ENCODE data around the gene CAMTA1.

CAMTA1 gene

DNA sequence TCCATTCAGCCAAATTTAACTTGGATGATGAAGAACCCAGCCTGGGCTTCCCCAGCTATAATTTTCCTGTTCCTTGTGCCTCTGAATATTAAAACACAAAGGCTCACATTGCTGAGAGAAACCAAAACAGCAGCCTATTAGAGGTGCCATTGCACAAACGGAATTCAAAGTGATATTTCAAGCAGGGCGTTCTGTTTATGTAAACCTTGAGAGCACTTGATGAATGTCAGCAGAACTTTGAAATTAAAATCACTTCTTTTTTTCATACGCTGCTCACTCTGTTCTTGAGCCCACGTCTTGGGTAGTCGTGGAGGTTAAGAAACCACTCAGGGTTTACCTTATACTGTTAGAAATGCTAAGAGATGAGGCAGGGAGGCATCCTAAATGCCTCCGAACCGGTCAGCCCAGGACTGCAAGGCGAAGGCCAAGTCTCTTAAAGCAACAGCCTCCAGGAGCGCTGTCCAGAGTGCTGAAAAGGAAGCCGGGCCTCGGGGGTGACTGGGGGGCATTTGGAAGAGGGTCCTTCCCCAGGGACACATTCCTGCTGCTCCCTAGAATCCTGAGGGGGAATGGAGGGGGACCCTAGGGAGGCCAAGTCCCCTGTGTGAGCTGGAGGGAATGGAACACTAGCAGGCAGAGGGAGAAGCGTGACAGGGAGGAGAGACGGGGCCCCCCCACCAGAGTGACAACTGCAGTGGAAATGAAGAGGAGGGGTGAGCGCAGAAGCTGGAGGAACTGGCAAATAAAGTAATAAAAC lies 831.0 kb downstream of the CAMTA1 start:
- no peak for DNase-seq (ENCODE audit: low spot score)

DNA sequence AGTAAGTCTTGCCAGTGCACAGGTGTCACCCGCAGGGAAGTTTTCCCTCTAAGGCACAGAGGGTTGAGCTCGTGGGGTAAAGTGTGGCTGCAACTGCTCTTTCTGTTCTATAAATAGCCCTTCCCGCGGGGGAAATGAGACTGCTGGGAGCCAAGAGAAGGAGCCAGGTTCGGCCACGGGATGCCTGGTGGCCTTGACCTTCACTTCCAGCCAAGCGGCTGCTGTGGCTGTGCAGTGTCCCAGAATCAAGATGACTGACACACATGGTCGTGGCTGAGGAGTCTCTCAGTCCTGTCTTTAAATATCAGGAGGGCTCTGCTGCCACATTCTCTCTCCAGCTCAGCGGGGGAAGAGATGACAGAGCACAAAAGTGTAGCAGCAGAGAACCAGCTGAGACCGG lies 831.7 kb downstream of the CAMTA1 start:
- DNase-seq (ENCODE audit: low spot score), result no peak

DNA sequence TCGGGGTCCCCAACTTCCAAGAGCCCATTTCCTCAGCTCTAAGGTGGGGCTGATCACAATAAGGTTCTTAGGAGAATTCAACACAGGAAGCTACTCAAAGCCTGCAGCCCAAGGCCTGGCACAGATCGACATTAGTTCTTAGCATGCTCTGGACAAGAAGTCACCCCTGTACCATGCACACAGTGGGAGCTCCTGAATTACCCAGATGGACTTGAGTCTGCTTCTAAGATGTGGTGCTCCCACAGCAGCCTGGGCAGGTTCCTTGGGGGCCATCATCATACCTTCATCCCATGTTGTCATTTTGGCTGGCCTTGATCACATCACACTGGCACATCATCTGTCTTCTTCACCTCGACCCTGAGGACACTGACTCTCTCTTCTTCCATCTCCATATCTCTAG lies 832.6 kb downstream of the CAMTA1 start:
- DNase-seq (ENCODE audit: low spot score), result no peak

GRCh38 chr1:7620196-7620595 lies 834.9 kb downstream of the CAMTA1 start:
- peak; percentile 55 for DNase-seq (ENCODE audit: low spot score)

- no peak for DNase-seq (ENCODE audit: low spot score)
These were observed 836.3 kb downstream of the CAMTA1 start for GRCh38 chr1:7621334-7622219.

DNA sequence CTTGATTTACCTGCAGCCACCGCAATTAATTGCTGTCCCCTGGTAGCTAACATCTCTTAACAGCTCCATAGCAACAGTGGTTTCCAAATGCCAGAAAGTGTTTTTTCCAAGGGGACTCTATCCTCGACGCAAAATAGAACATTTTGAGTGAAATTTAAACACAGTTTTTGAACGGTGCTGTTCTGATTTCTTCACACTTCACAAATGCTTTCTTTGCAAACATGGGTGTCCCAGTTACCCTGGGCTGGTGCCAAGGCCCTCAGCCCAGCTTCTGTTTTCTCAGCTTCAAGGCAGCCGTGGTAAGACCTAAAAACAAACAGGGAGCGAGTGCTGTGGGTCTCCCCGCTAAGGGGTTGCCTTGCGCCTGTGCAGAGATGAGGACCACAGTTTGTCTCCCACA lies 838.6 kb downstream of the CAMTA1 start:
- DNase-seq (ENCODE audit: low spot score), result no peak

GRCh38 chr1:7624791-7625355 lies 839.6 kb downstream of the CAMTA1 start:
- DNase-seq (ENCODE audit: low spot score), result no peak

DNA sequence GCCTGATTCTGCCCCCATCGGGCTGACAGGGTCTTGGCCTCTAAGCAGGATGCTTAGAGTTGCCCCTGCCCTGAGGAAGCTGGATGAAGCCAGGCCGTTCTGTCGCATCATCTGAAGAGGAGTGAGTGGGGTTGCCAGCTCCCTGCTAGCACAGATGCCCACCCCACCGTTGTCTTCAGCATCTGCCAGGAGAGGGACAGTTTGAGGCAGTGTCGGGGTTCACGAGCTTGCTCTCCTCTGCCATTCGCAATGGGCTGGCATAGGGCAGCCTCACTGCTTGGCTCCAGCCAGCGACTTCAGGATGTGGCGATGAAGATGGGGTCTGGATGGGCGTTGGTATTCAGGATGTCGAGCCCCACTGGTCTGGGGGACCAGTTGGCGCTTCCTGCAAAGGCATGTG lies 840.1 kb downstream of the CAMTA1 start:
- no peak for DNase-seq (ENCODE audit: low spot score)

DNA sequence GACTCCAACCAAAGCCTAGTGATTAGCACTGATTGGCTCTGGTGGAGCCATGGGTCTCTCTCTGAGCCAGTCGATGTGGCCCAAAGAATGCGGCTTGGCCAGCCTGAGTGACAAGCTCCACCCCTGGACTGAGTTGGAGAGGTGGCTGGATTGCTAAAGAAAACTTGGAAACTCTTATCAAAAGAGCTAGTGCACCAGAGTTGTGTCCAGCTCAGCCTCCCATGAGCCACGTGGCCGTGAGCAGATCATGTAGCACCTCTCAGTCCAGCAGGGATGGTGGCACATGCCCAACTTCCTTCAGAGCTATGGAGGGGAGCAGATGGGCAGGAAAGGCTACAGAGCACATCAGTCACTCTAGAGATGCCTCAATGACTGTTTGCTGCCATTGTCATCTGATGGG lies 843.0 kb downstream of the CAMTA1 start:
- no peak for DNase-seq (ENCODE audit: low spot score)

- DNase-seq (ENCODE audit: low spot score), result no peak
These were observed 843.8 kb downstream of the CAMTA1 start for GRCh38 chr1:7629011-7629410.

DNA sequence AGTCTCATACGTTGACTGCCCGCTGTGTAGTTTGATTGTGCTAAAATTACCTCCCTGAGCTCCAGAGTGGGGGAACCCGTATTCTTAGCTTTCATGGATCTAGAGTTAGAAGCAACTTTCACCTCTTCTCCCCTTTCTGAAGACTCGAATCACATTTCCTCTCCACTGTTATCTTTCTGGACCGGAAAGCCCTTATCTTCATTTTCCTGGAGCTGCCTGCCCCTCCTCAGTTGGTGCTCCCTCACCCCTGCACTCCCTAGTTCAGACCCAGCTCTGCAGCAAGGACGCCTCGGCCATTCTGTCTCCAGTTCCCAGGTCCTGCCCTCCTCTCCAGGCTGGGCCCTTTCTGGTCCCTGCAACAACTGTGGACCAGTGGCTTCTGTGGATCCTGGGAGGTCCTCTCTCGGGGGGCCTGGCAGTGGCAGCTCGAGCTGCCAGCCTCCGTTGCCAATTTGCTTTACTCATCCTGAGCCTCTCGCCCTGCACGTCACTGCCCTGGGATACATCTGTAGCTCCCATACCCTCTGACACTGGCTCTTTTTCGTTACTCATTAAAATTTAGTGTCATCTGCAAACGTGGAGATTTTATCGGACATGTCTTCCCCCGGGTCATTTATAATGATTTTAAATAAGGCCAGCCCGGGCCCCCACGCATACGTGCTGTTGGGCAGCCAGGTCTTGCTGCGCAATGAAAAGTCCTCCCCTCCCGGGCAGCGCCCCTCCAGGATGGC lies 844.4 kb downstream of the CAMTA1 start:
- DNase-seq (ENCODE audit: low spot score), result no peak

- DNase-seq (ENCODE audit: low spot score), result no peak
These were observed 845.1 kb downstream of the CAMTA1 start for GRCh38 chr1:7630378-7630777.

DNA sequence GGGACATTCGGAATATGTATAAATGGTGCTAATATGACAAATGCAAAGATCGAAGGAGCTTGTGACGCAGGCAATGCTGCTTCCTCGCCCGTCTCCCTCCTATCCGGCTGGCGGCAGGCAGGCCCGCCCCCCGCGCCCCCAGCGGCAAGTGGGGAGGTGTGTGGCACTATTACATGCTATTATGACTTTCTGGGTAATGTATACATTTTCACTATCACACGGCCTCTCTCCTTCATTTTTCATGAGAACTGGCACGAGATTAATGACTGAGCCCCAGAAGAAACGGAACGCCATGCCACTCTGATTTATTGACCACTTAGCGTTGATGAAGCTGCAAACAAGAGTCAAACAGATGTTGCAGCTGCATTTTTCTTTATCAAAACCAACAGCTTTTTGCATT lies 846.9 kb downstream of the CAMTA1 start:
- no peak for DNase-seq (ENCODE audit: low spot score)

- no peak for DNase-seq (ENCODE audit: low spot score)
These were observed 847.4 kb downstream of the CAMTA1 start for GRCh38 chr1:7632681-7633080.

DNA sequence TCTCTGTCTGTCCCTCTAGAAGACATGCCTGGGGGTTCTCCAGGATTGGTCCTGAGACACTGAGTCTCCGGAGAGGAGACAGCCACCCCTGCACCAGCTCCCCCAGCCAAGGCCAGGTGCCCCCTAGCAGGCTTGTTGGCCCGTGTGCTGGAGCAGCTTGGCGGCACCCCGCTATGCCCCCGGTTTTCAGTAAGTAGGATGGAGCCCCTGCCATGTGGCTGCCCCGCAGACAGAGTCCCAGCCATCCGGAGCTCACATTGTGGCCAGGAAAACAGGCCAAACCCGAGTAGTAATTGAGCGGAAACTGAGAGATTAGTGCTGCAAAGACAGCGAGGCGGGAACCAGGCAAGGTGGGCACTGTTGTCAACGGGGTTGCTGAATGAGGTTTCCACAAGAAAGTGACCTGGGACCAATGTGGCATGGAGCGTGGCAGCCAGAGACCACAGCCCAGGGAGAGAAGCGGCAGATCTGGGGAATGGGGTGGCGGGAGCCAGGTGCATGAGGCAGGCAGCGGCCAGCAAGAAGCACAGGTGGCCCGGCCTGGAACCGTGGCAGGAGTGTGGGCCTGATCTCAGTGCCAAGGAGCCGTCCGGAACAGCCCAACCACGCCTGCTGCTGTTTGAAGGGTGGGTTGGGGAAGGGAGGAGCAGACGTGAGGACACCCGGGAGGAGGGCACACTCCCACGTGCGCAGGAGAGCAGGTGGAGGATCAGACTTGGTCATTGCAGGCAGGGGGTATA lies 848.4 kb downstream of the CAMTA1 start:
- DNase-seq (ENCODE audit: low spot score), result no peak

DNA sequence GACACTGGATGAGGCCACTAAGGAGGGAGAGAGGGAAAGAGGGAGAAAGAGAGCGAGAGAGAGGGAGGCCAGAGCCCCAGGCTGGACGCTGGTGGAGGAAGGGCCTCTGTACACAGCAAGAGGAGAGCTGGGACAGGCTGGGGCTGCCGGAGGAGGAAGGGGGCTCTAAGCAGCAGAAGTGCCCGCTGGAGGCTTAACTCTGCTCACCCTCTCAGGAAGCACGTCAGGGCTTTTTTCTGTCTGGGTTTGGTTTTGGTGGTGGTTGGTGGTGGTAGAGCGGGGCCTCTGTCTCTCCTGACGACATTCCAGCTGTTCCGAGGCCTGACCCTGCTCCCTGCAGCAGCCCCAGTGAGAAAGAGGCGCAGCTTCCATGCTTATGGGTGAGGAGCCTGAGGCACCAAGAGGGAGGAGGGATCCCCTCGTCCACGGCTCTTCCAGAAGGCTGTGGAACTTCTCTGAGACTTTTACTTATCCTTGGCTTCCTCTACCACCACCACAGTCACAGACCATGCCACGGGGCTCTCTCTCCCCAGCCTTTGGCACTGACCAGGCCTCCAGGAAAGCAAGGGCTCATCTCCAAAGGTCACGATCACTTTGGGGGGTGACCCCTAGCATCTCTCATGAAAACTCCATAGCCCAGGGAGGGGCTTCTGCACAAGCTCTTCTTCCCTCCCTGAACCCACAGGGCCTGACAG lies 849.4 kb downstream of the CAMTA1 start:
- DNase-seq (ENCODE audit: low spot score), result no peak

- no peak for DNase-seq (ENCODE audit: low spot score)
These were observed 851.7 kb downstream of the CAMTA1 start for GRCh38 chr1:7636795-7637526.

DNA sequence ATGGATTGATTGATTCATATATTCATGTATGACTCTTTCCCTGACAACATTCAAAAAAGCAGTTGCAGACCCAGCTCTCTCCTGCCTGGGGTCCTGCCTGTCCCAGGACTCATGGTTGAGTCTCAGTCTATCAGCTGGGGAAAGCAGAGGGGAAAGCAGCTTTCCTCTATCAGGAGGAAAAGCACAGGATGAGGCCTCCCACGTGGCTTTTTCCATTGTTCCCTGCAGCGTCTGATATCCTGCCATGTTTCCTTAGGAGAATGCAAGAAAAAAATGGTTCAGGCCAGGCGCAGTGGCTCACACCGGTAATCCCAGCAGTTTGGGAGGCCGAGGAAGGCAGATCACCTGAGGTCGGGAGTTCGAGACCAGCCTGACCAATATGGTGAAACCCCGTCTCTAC lies 852.8 kb downstream of the CAMTA1 start:
- DNase-seq (ENCODE audit: low spot score), result no peak

DNA sequence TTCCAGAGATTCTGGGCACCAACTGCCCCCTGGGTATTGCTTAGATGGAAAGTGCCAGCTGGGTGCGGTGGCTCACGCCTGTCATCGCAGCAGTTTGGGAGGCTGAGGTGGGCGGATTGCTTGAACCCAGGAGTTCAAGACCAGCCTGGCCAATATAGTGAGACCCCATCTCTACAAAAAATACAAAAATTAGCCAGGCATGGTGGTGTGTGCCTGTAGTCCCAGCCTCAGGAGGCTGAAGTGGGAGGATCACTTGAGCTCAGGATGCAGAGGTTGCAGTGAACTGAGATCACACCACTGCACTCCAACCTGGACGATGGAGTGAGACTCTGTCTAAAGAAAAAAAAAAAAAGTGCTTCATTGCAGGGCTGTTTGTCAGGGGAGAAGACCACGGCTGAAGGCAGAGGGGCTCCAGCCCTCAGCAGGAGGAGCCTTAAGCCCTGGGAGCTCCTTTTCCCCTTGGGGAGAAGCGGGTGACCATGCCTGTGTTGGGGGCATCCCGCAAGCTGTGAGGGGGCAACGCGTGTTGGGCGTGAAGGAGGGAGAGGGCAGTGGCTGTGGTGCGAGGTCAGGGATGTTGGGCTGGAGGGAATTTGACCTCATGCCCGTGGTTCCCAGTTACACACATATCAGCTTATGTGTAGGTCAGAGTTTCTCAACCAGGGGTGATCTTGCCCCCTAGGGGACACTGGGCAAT lies 854.3 kb downstream of the CAMTA1 start:
- DNase-seq (ENCODE audit: low spot score), result no peak

GRCh38 chr1:7640350-7640749 lies 855.1 kb downstream of the CAMTA1 start:
- DNase-seq (ENCODE audit: low spot score), result no peak

All from pons (tissue), 1 donor.